Panc1 (cell line): ENCODE measurements around the gene CRLF2.
"Not testable (repeated sequence)": the region's sequence is repeated elsewhere in the genome, so short reads cannot be mapped to it uniquely, and the experiment has no call there.

Experiments used
- CTCF ChIP-seq: fragments of 450-650 bp; IDR thresholded peaks from 2 replicates; pipeline ENCODE4 v1.5.1; 2017; ENCODE audit warnings: mild to moderate bottlenecking
- POLR2AphosphoS5 ChIP-seq: IDR thresholded peaks from 2 replicates; pipeline ENCODE4 v1.6.1; 2012; ENCODE audit warnings: mild to moderate bottlenecking, low read depth, low read length, moderate library complexity
- REST ChIP-seq, 2 experiments: IDR thresholded peaks; 2 replicates each; pipeline ENCODE4 v1.6.1; 2011 to 2012; ENCODE audit warnings: low read depth in 2 of 2, control low read depth in 1 of 2, low read length in 1 of 2, mild to moderate bottlenecking in 1 of 2, moderate library complexity in 1 of 2; ENCODE audit not compliant: insufficient read depth in 1 of 2

- TF ChIP-seq CTCF; POLR2AphosphoS5; REST (IDR thresholded peaks at IDR 0.05; ENCODE audit: insufficient read depth in 1 of 2, low read depth in 2 of 2, low read length in 1 of 2): not testable (repeated sequence)
Measured at GRCh38 chrX:1181661-1182060, 30.8 kb downstream of the CRLF2 start.
